ENCODE results near the gene OR52E1. TPM values are rescaled to one million over a fixed set of nuclear protein-coding genes. Genes with fewer than 3 reads are reported as not detected.

The OR52E1 gene
- polyA plus RNA-seq, 1 experiment: not detected

GRCh38 chr11:5103066-5103465, 33.7 kb downstream of the OR52E1 start:
- ChIA-PET POLR2A (no interaction called here), CTCF (no interaction called here)
- Histone ChIP-seq H3K27me3 (ENCODE audit: control insufficient read depth, insufficient read depth, low read length) (no peaks in the 10 kb centered on the region), H3K4me3 (ENCODE audit: low read depth, low read length) (no peak overlapping the region), H3K36me3 (ENCODE audit: control insufficient read depth, insufficient read depth, low read length) (no peaks in the 10 kb centered on the region)
- no peak for DNase-seq (ENCODE audit: low read depth)
- TF ChIP-seq, protein P1, sequence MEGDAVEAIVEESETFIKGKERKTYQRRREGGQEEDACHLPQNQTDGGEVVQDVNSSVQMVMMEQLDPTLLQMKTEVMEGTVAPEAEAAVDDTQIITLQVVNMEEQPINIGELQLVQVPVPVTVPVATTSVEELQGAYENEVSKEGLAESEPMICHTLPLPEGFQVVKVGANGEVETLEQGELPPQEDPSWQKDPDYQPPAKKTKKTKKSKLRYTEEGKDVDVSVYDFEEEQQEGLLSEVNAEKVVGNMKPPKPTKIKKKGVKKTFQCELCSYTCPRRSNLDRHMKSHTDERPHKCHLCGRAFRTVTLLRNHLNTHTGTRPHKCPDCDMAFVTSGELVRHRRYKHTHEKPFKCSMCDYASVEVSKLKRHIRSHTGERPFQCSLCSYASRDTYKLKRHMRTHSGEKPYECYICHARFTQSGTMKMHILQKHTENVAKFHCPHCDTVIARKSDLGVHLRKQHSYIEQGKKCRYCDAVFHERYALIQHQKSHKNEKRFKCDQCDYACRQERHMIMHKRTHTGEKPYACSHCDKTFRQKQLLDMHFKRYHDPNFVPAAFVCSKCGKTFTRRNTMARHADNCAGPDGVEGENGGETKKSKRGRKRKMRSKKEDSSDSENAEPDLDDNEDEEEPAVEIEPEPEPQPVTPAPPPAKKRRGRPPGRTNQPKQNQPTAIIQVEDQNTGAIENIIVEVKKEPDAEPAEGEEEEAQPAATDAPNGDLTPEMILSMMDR (IDR thresholded peaks at IDR 0.05; ENCODE audit: insufficient read depth, low read depth, low read length): no peak

GRCh38 chr11:5107285-5107684, 37.9 kb downstream of the OR52E1 start:
- POLR2A ChIA-PET: no interaction called here
- no peak for DNase-seq (ENCODE audit: low read depth)
- TF ChIP-seq, protein P1 (IDR thresholded peaks at IDR 0.05; ENCODE audit: insufficient read depth, low read depth, low read length): no peak
- Histone ChIP-seq H3K27me3 (ENCODE audit: control insufficient read depth, insufficient read depth, low read length) (no peaks in the 10 kb centered on the region), H3K36me3 (ENCODE audit: control insufficient read depth, insufficient read depth, low read length) (no peaks in the 10 kb centered on the region), H3K4me3 (ENCODE audit: low read depth, low read length) (no peak overlapping the region)
- CTCF ChIA-PET: no interaction called here

- TF ChIP-seq, protein P1 (IDR thresholded peaks at IDR 0.05; ENCODE audit: insufficient read depth, low read depth, low read length): no peak
- ChIA-PET POLR2A (no interaction called here), CTCF (interaction anchor here (3.1 kb wide), 1 partner anchor 8 kb away, joined by 9 read pairs; no protein-coding TSS in a partner anchor)
- H3K4me3 ChIP-seq (ENCODE audit: low read depth, low read length): no peak overlapping the region
- H3K36me3 ChIP-seq (ENCODE audit: control insufficient read depth, insufficient read depth, low read length): no peaks in the 10 kb centered on the region
- H3K27me3 ChIP-seq (ENCODE audit: control insufficient read depth, insufficient read depth, low read length): no peaks in the 10 kb centered on the region
- no peak for DNase-seq (ENCODE audit: low read depth)
These were observed 46.0 kb downstream of the OR52E1 start for GRCh38 chr11:5115339-5115738.

DNA sequence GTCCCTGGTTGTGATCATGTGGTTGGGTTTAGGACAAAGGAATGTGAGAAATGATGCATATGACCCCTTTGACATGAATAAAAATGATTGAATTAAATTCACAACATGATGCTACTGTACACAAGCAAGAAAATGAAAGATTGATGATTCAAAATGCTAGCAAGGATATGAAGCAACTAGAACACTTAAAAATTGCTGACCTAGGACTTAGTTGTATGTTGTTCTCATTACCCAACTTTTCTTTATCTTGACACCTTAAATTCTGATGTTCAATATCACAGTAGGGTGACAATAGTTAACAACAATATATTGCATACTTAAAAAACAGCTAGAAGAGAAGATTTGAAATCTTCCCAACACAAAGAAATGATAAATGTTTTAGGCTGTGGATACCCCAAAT, 48.2 kb downstream of the OR52E1 start:
- CTCF ChIA-PET: interaction anchor here (1.1 kb wide), 1 partner anchor 87 kb away, joined by 3 read pairs; no protein-coding TSS in a partner anchor

DNA sequence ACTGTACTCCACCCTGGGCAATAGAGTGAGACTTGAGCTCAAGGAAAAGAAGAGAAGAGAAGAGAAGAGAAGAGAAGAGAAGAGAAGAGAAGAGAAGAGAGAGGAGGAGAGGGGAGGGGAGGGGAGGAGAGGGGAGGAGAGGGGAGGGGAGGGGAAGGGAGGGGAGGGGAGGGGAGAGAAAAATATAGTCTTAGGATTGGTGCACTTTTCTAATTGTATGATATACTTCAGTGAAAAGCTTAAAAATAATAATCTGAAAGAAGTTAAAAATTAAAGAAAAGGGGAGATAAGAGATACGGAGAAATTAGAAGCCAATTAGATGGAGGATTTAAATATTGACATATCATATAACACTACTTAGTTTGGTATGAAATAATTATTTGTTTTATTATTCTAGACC, 49.5 kb downstream of the OR52E1 start:
- no peaks in the 10 kb centered on the region for H3K27me3 ChIP-seq (ENCODE audit: control insufficient read depth, insufficient read depth, low read length)
- no peak for DNase-seq (ENCODE audit: low read depth)
- CTCF ChIA-PET: interaction anchor here (1.4 kb wide), 1 partner anchor 172 kb away, joined by 3 read pairs; no protein-coding TSS in a partner anchor
- POLR2A ChIA-PET: no interaction called here
- TF ChIP-seq, protein P1 (IDR thresholded peaks at IDR 0.05; ENCODE audit: insufficient read depth, low read depth, low read length): no peak
- no peak overlapping the region for H3K4me3 ChIP-seq (ENCODE audit: low read depth, low read length)
- no peaks in the 10 kb centered on the region for H3K36me3 ChIP-seq (ENCODE audit: control insufficient read depth, insufficient read depth, low read length)

More for the DNA sequence above, 48.2 kb downstream of the OR52E1 start:
- no peaks in the 10 kb centered on the region for H3K36me3 ChIP-seq (ENCODE audit: control insufficient read depth, insufficient read depth, low read length)
- H3K27me3 ChIP-seq (ENCODE audit: control insufficient read depth, insufficient read depth, low read length): no peaks in the 10 kb centered on the region
- POLR2A ChIA-PET: no interaction called here
- TF ChIP-seq, protein P1 (IDR thresholded peaks at IDR 0.05; ENCODE audit: insufficient read depth, low read depth, low read length): no peak
- no peak for DNase-seq (ENCODE audit: low read depth)
- H3K4me3 ChIP-seq (ENCODE audit: low read depth, low read length): no peak overlapping the region

Other genes with a start within 250 kb of the OR52E1 start
- gene OR51F2, start 248.3 kb upstream of the OR52E1 start, polyA plus RNA-seq (2011; rRNA removed): not detected in 2 replicates
- not detected in 2 replicates for gene OR51S1, start 220.4 kb upstream of the OR52E1 start, polyA plus RNA-seq (2011; rRNA removed)
- not detected in 2 replicates for gene OR51T1, start 187.7 kb upstream of the OR52E1 start, polyA plus RNA-seq (2011; rRNA removed)
- gene OR51A7, start 165.8 kb upstream of the OR52E1 start, polyA plus RNA-seq (2011; rRNA removed): not detected in 2 replicates
- not detected in 2 replicates for gene OR51G2, start 150.2 kb upstream of the OR52E1 start, polyA plus RNA-seq (2011; rRNA removed)
- gene OR51G1, start 145.2 kb upstream of the OR52E1 start, polyA plus RNA-seq (2011; rRNA removed): not detected in 2 replicates
- not detected in 2 replicates for gene OR51A4, start 122.0 kb upstream of the OR52E1 start, polyA plus RNA-seq (2011; rRNA removed)
- not detected in 2 replicates for gene OR51A2, start 113.9 kb upstream of the OR52E1 start, polyA plus RNA-seq (2011; rRNA removed)
- not detected in 2 replicates for gene OR51L1, start 74.7 kb upstream of the OR52E1 start, polyA plus RNA-seq (2011; rRNA removed)
- gene OR52J3, start 23.0 kb upstream of the OR52E1 start, polyA plus RNA-seq (2011; rRNA removed): not detected in 2 replicates
- not detected in 2 replicates for gene OR52E2, start 9.9 kb upstream of the OR52E1 start, polyA plus RNA-seq (2011; rRNA removed)
- gene OR52A5, start 68.8 kb downstream of the OR52E1 start, polyA plus RNA-seq (2011; rRNA removed): not detected in 2 replicates
- not detected in 2 replicates for gene OR52A1, start 85.2 kb downstream of the OR52E1 start, polyA plus RNA-seq (2011; rRNA removed)
- not detected in 2 replicates for gene OR51V1, start 131.1 kb downstream of the OR52E1 start, polyA plus RNA-seq (2011; rRNA removed)
- gene HBB, start 157.5 kb downstream of the OR52E1 start, polyA plus RNA-seq (2011; rRNA removed): not detected in 2 replicates
- 0.56 and 1.0 TPM in 2 replicates for gene HBD, start 164.9 kb downstream of the OR52E1 start, polyA plus RNA-seq (2011; rRNA removed)
- not detected in 2 replicates for gene HBG1, start 180.3 kb downstream of the OR52E1 start, polyA plus RNA-seq (2011; rRNA removed)
- gene HBG2, start 185.2 kb downstream of the OR52E1 start, polyA plus RNA-seq (2011; rRNA removed): not detected in 2 replicates
- gene HBE1, start 200.4 kb downstream of the OR52E1 start, polyA plus RNA-seq (2011; rRNA removed): not detected in 2 replicates
- gene OR51B4, start 232.4 kb downstream of the OR52E1 start, polyA plus RNA-seq (2011; rRNA removed): not detected in 2 replicates

All from BJ (cell line).